Measurements from ENCODE around the gene KSR1. TPM values are rescaled to one million over a fixed set of nuclear protein-coding genes. Genes with fewer than 3 reads are reported as not detected.

The KSR1 gene
- total and polyA plus RNA-seq, 2 donors (not counting 1 experiment from before 2014, with no cell fraction given), result 5.3 to 10.1 TPM

DNA sequence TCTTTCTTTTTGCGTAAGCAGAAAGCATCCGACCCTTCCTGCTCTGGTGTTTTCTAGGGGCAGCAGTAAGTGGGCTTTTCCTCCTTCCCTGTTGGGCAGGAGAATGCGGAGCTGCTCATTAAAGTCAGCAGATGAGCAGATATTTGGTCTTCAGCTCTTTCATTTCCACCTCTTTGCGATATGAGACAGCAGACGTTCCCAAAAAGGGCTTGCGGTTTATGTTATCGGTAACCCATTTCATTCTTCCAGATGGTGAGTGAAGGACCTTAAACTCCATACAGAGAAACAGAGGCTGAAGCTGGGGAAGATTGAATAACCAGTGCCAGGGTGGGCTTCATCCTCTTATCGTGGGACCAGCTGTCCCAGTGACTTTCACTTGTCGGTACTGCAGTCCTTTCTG lies 40.7 kb downstream of the KSR1 start:
- DNase-seq (ENCODE audit: low read depth in 2 of 2), result no peak
- Histone ChIP-seq H3K36me3 (ENCODE audit: control insufficient read depth, insufficient read depth, low read length) (no peaks in the 10 kb centered on the region), H3K4me3 (replicated peaks in 1 of 4; ENCODE audit: control extremely low read depth in 1 of 4, insufficient read depth in 1 of 4, low read depth in 3 of 4, low read length in 4 of 4) (no peak overlapping the region), H3K4me1 (ENCODE audit: control insufficient read depth, extremely low read depth, insufficient read depth, low read length) (peaks cover 6% of the 10 kb centered on the region), H2AFZ (ENCODE audit: low read length) (no peak overlapping the region), H3K27ac (ENCODE audit: insufficient read depth, low read length) (no peak overlapping the region), H3K9me3 (ENCODE audit: control insufficient read depth, insufficient read depth, low read depth, low read length) (no peaks in the 10 kb centered on the region), H3K4me2 (ENCODE audit: extremely low read depth, insufficient read depth, low read length) (no peak overlapping the region), H3K27me3 (ENCODE audit: control insufficient read depth, insufficient read depth, low read length) (no peaks in the 10 kb centered on the region), H3K9ac (ENCODE audit: insufficient read depth, low read length) (no peak overlapping the region), H3K79me2 (ENCODE audit: control insufficient read depth, insufficient read depth, low read length) (no peaks in the 10 kb centered on the region), H4K20me1 (ENCODE audit: control insufficient read depth, extremely low read depth, insufficient read depth, low read length) (no peaks in the 10 kb centered on the region)
- TF ChIP-seq, protein P1, sequence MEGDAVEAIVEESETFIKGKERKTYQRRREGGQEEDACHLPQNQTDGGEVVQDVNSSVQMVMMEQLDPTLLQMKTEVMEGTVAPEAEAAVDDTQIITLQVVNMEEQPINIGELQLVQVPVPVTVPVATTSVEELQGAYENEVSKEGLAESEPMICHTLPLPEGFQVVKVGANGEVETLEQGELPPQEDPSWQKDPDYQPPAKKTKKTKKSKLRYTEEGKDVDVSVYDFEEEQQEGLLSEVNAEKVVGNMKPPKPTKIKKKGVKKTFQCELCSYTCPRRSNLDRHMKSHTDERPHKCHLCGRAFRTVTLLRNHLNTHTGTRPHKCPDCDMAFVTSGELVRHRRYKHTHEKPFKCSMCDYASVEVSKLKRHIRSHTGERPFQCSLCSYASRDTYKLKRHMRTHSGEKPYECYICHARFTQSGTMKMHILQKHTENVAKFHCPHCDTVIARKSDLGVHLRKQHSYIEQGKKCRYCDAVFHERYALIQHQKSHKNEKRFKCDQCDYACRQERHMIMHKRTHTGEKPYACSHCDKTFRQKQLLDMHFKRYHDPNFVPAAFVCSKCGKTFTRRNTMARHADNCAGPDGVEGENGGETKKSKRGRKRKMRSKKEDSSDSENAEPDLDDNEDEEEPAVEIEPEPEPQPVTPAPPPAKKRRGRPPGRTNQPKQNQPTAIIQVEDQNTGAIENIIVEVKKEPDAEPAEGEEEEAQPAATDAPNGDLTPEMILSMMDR (conservative IDR thresholded peaks at IDR 0.05 in 1 of 2, IDR thresholded peaks at IDR 0.05 in 1 of 2; ENCODE audit: low read depth in 1 of 2, low read length in 2 of 2), result no peak
- TF ChIP-seq EZH2 (IDR thresholded peaks at IDR 0.05; ENCODE audit: low read length, missing control alignments), result no peak

DNA sequence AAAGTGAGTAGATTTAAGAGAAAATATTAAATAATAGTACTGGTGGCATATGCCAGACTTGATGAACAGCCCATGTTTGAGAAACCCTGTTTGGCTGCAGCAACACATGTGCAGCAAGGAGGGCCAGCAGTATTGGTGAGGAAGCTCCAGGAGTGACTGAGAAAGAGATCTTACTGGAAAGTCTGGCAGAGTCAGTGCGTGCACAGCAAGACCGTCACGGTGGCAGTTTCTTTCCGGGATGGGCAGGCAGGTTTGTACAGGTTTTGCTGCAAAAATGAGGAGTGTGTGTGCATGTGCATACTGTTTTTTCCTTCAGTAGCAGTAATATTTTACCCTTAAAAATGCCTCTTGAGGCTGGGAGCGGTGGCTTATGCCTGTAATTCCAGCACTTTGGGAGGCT lies 41.4 kb downstream of the KSR1 start:
- Histone ChIP-seq H3K4me3 (replicated peaks in 1 of 4; ENCODE audit: control extremely low read depth in 1 of 4, insufficient read depth in 1 of 4, low read depth in 3 of 4, low read length in 4 of 4) (no peak overlapping the region), H3K36me3 (ENCODE audit: control insufficient read depth, insufficient read depth, low read length) (no peaks in the 10 kb centered on the region), H3K9me3 (ENCODE audit: control insufficient read depth, insufficient read depth, low read depth, low read length) (no peaks in the 10 kb centered on the region), H4K20me1 (ENCODE audit: control insufficient read depth, extremely low read depth, insufficient read depth, low read length) (no peaks in the 10 kb centered on the region), H3K27ac (ENCODE audit: insufficient read depth, low read length) (no peak overlapping the region), H3K79me2 (ENCODE audit: control insufficient read depth, insufficient read depth, low read length) (no peaks in the 10 kb centered on the region), H3K9ac (ENCODE audit: insufficient read depth, low read length) (no peak overlapping the region), H3K4me2 (ENCODE audit: extremely low read depth, insufficient read depth, low read length) (no peak overlapping the region), H3K27me3 (ENCODE audit: control insufficient read depth, insufficient read depth, low read length) (no peaks in the 10 kb centered on the region), H3K4me1 (ENCODE audit: control insufficient read depth, extremely low read depth, insufficient read depth, low read length) (peaks cover 10% of the 10 kb centered on the region), H2AFZ (ENCODE audit: low read length) (no peak overlapping the region)
- DNase-seq (ENCODE audit: low read depth in 2 of 2), result no peak
- TF ChIP-seq, protein P1 (conservative IDR thresholded peaks at IDR 0.05 in 1 of 2, IDR thresholded peaks at IDR 0.05 in 1 of 2; ENCODE audit: low read depth in 1 of 2, low read length in 2 of 2), result no peak
- TF ChIP-seq EZH2 (IDR thresholded peaks at IDR 0.05; ENCODE audit: low read length, missing control alignments), result no peak

DNA sequence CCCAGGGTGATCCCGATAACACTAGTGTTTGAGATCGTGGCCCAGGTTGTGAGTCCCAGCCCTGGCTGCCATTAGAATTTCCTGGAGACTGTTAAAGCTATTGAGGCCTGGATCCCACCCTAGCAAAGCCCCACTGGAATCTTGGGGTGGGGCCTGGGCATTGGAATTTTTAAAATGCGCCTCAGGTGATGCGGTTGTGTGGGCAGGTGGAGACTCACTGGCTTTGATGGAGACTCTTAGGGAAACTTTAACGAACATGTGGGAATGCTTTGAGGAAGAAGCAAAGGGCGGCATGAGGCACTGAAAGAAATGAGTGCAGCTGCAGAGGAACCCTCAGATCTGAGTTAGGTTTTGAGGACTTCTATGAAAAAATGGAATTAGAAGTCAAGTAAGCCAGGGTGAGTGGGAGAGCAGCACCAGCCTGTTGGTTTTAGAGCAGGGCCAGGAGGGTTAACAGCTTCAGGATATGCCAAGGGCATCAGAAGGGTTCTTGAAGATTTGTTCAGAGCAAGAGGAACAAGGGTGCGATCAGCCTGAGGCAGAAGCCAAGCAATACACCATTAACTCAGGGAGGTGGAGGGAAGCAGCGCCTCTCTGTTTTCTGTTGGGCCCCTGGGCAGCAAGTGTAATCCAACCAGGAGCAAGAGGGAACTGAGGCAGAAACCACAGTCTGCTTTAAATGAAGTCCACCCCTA lies 42.5 kb downstream of the KSR1 start:
- Histone ChIP-seq H3K9ac (ENCODE audit: insufficient read depth, low read length) (no peak overlapping the region), H3K4me1 (ENCODE audit: control insufficient read depth, extremely low read depth, insufficient read depth, low read length) (peaks cover 16% of the 10 kb centered on the region), H2AFZ (ENCODE audit: low read length) (no peak overlapping the region), H3K9me3 (ENCODE audit: control insufficient read depth, insufficient read depth, low read depth, low read length) (no peaks in the 10 kb centered on the region), H3K4me2 (ENCODE audit: extremely low read depth, insufficient read depth, low read length) (no peak overlapping the region), H3K27ac (ENCODE audit: insufficient read depth, low read length) (no peak overlapping the region), H3K4me3 (replicated peaks in 1 of 4; ENCODE audit: control extremely low read depth in 1 of 4, insufficient read depth in 1 of 4, low read depth in 3 of 4, low read length in 4 of 4) (no peak overlapping the region), H3K27me3 (ENCODE audit: control insufficient read depth, insufficient read depth, low read length) (no peaks in the 10 kb centered on the region), H4K20me1 (ENCODE audit: control insufficient read depth, extremely low read depth, insufficient read depth, low read length) (no peaks in the 10 kb centered on the region), H3K79me2 (ENCODE audit: control insufficient read depth, insufficient read depth, low read length) (no peaks in the 10 kb centered on the region), H3K36me3 (ENCODE audit: control insufficient read depth, insufficient read depth, low read length) (no peaks in the 10 kb centered on the region)
- TF ChIP-seq EZH2 (IDR thresholded peaks at IDR 0.05; ENCODE audit: low read length, missing control alignments), result no peak
- TF ChIP-seq, protein P1 (conservative IDR thresholded peaks at IDR 0.05 in 1 of 2, IDR thresholded peaks at IDR 0.05 in 1 of 2; ENCODE audit: low read depth in 1 of 2, low read length in 2 of 2), result no peak
- no peak for DNase-seq (ENCODE audit: low read depth in 2 of 2)
